HepG2 (cell line): Measurements from ENCODE around the gene WWP2. TPM values are rescaled to one million over a fixed set of nuclear protein-coding genes. Genes with fewer than 3 reads are reported as not detected.

ENCODE experiments used
- AHR ChIP-seq: IDR thresholded peaks from 2 replicates; pipeline ENCODE4 v1.6.1; 2018; ENCODE audit warnings: missing genetic modification reagents, missing compliant biosample characterization
- KLF12 ChIP-seq: sonication (generic); formaldehyde crosslinking; IDR thresholded peaks from 2 replicates; pipeline ENCODE4 v1.4.0; 2020; ENCODE audit warnings: missing genetic modification reagents, borderline replicate concordance
- NR1H2 ChIP-seq: sonication (generic); formaldehyde crosslinking; IDR thresholded peaks from 2 replicates; pipeline ENCODE4 v1.8.1; 2022; ENCODE audit warnings: low read depth, missing genetic modification reagents, borderline replicate concordance
- NR2F2 ChIP-seq: IDR thresholded peaks from 2 replicates; pipeline ENCODE4 v1.6.1; 2012; ENCODE audit warnings: low read depth, inconsistent platforms, borderline replicate concordance
- POGZ ChIP-seq: sonication (generic); formaldehyde crosslinking; IDR thresholded peaks from 2 replicates; pipeline ENCODE4 v1.4.0; 2020; ENCODE audit warnings: mild to moderate bottlenecking, missing genetic modification reagents
- PRPF4 ChIP-seq: fragments of 200-400 bp; formaldehyde crosslinking; IDR thresholded peaks from 2 replicates; pipeline ENCODE4 v1.6.1; 2016; ENCODE audit warnings: low read length, low read depth; ENCODE audit not compliant: poor library complexity, severe bottlenecking
- RAD21 ChIP-seq: fragments of 450-650 bp; formaldehyde crosslinking; IDR thresholded peaks from 2 replicates; pipeline ENCODE4 v1.5.0; 2020; ENCODE audit warnings: mild to moderate bottlenecking
- SPEN ChIP-seq: sonication (generic); formaldehyde crosslinking; IDR thresholded peaks from 2 replicates; pipeline ENCODE4 v1.5.1; 2020; ENCODE audit warnings: low read depth, mild to moderate bottlenecking, missing genetic modification reagents
- TAF1 ChIP-seq: sonication (generic); formaldehyde crosslinking; IDR thresholded peaks from 2 replicates; pipeline ENCODE4 v1.4.0; 2020; ENCODE audit warnings: missing genetic modification reagents
- ZNF160 ChIP-seq: sonication (generic); formaldehyde crosslinking; IDR thresholded peaks from 2 replicates; pipeline ENCODE4 v1.8.0; 2022; ENCODE audit warnings: mild to moderate bottlenecking, inconsistent platforms, missing genetic modification reagents
- ZNF260 ChIP-seq: sonication (generic); formaldehyde crosslinking; IDR thresholded peaks from 2 replicates; pipeline ENCODE4 v1.4.0; 2020; ENCODE audit warnings: missing genetic modification reagents, low read depth, mild to moderate bottlenecking, borderline replicate concordance
- ZNF263 ChIP-seq: sonication (generic); formaldehyde crosslinking; IDR thresholded peaks from 2 replicates; pipeline ENCODE4 v1.4.0; 2020; ENCODE audit warnings: missing genetic modification reagents
- ZNF468 ChIP-seq: sonication (generic); formaldehyde crosslinking; IDR thresholded peaks from 2 replicates; pipeline ENCODE4 v1.8.0; 2022; ENCODE audit warnings: mild to moderate bottlenecking, moderate library complexity, missing genetic modification reagents
- polyA plus RNA-seq, 8 experiments: library from polyadenylated mRNA; depleted of rRNA in 3 of 8; stranded (reverse) in 7 of 8; unstranded in 1 of 8; fragments of >200 nt; fragmentation: Illumina TruSeq in 4 of 8; extraction: Trizol in 4 of 8; gene quantifications; 2 replicates each; pipeline versions ENCODE4 v1.2.1 to v1.2.3, GENCODE V29; 2011 to 2016; ENCODE audit warnings: low read depth in 4 of 8, missing spikeins in 1 of 8, mixed read lengths in 1 of 8; ENCODE audit not compliant: insufficient read depth in 1 of 8
- total RNA-seq, 5 experiments: library from RNA; depleted of rRNA; stranded (reverse); fragments of >200 nt; fragmentation: Illumina TruSeq; extraction: Trizol; gene quantifications; 2 replicates each; pipeline ENCODE4 v1.2.3, GENCODE V29; 2016; ENCODE audit warnings: low read depth in 1 of 5
- TF ChIP-seq, protein P1 (sequence below): sonication (generic); formaldehyde crosslinking; IDR thresholded peaks from 2 replicates; pipeline ENCODE4 v1.5.1; 2020; ENCODE audit warnings: mild to moderate bottlenecking, missing genetic modification reagents, borderline replicate concordance
- TF ChIP-seq, protein P2 (sequence below): sonication (generic); formaldehyde crosslinking; conservative IDR thresholded peaks from 2 replicates; pipeline ENCODE4 v1.4.0; 2020; ENCODE audit warnings: missing genetic modification reagents
- TF ChIP-seq, protein P3 (sequence below): sonication (generic); formaldehyde crosslinking; IDR thresholded peaks from 2 replicates; pipeline ENCODE4 v1.5.0; 2020; ENCODE audit warnings: mild to moderate bottlenecking, missing genetic modification reagents
- TF ChIP-seq, protein P4 (sequence below): sonication (generic); formaldehyde crosslinking; IDR thresholded peaks from 2 replicates; pipeline ENCODE4 v1.4.0; 2020; ENCODE audit warnings: missing genetic modification reagents, borderline replicate concordance

WWP2 gene
- total and polyA plus RNA-seq, 2 of the 13 experiments (the other 11 are each of a cell fraction or from before 2014, with no cell fraction given), result 11.4 to 28.2 TPM

GRCh38 chr16:69761983-69762813, at the start of gene WWP2 (continued):
- TF ChIP-seq, protein P1, sequence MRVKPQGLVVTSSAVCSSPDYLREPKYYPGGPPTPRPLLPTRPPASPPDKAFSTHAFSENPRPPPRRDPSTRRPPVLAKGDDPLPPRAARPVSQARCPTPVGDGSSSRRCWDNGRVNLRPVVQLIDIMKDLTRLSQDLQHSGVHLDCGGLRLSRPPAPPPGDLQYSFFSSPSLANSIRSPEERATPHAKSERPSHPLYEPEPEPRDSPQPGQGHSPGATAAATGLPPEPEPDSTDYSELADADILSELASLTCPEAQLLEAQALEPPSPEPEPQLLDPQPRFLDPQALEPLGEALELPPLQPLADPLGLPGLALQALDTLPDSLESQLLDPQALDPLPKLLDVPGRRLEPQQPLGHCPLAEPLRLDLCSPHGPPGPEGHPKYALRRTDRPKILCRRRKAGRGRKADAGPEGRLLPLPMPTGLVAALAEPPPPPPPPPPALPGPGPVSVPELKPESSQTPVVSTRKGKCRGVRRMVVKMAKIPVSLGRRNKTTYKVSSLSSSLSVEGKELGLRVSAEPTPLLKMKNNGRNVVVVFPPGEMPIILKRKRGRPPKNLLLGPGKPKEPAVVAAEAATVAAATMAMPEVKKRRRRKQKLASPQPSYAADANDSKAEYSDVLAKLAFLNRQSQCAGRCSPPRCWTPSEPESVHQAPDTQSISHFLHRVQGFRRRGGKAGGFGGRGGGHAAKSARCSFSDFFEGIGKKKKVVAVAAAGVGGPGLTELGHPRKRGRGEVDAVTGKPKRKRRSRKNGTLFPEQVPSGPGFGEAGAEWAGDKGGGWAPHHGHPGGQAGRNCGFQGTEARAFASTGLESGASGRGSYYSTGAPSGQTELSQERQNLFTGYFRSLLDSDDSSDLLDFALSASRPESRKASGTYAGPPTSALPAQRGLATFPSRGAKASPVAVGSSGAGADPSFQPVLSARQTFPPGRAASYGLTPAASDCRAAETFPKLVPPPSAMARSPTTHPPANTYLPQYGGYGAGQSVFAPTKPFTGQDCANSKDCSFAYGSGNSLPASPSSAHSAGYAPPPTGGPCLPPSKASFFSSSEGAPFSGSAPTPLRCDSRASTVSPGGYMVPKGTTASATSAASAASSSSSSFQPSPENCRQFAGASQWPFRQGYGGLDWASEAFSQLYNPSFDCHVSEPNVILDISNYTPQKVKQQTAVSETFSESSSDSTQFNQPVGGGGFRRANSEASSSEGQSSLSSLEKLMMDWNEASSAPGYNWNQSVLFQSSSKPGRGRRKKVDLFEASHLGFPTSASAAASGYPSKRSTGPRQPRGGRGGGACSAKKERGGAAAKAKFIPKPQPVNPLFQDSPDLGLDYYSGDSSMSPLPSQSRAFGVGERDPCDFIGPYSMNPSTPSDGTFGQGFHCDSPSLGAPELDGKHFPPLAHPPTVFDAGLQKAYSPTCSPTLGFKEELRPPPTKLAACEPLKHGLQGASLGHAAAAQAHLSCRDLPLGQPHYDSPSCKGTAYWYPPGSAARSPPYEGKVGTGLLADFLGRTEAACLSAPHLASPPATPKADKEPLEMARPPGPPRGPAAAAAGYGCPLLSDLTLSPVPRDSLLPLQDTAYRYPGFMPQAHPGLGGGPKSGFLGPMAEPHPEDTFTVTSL, result no peak
- TF ChIP-seq SPEN (peak; percentile 80), PRPF4 (no peak), NR2F2 (no peak; the same call in 1 of the 2 replicates), KLF12 (peak; percentile 61; the same call in 1 of the 2 replicates), ZNF468 (no peak), RAD21 (CRISPR knock-in tag) (peak; percentile 53), ZNF263 (CRISPR knock-in tag) (peak; percentile 73), AHR (CRISPR knock-in tag) (no peak), POGZ (CRISPR knock-in tag) (no peak), ZNF160 (CRISPR knock-in tag) (peak; percentile 78), NR1H2 (no peak), ZNF260 (CRISPR knock-in tag) (no peak), TAF1 (peak; percentile 68)
- TF ChIP-seq, protein P2, sequence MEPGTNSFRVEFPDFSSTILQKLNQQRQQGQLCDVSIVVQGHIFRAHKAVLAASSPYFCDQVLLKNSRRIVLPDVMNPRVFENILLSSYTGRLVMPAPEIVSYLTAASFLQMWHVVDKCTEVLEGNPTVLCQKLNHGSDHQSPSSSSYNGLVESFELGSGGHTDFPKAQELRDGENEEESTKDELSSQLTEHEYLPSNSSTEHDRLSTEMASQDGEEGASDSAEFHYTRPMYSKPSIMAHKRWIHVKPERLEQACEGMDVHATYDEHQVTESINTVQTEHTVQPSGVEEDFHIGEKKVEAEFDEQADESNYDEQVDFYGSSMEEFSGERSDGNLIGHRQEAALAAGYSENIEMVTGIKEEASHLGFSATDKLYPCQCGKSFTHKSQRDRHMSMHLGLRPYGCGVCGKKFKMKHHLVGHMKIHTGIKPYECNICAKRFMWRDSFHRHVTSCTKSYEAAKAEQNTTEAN, result 0 out of 2 replicates have a peak, but pooled peaks have one; percentile 44
- TF ChIP-seq, protein P3, sequence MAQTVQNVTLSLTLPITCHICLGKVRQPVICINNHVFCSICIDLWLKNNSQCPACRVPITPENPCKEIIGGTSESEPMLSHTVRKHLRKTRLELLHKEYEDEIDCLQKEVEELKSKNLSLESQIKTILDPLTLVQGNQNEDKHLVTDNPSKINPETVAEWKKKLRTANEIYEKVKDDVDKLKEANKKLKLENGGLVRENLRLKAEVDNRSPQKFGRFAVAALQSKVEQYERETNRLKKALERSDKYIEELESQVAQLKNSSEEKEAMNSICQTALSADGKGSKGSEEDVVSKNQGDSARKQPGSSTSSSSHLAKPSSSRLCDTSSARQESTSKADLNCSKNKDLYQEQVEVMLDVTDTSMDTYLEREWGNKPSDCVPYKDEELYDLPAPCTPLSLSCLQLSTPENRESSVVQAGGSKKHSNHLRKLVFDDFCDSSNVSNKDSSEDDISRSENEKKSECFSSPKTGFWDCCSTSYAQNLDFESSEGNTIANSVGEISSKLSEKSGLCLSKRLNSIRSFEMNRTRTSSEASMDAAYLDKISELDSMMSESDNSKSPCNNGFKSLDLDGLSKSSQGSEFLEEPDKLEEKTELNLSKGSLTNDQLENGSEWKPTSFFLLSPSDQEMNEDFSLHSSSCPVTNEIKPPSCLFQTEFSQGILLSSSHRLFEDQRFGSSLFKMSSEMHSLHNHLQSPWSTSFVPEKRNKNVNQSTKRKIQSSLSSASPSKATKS, result no peak
- TF ChIP-seq, protein P4, sequence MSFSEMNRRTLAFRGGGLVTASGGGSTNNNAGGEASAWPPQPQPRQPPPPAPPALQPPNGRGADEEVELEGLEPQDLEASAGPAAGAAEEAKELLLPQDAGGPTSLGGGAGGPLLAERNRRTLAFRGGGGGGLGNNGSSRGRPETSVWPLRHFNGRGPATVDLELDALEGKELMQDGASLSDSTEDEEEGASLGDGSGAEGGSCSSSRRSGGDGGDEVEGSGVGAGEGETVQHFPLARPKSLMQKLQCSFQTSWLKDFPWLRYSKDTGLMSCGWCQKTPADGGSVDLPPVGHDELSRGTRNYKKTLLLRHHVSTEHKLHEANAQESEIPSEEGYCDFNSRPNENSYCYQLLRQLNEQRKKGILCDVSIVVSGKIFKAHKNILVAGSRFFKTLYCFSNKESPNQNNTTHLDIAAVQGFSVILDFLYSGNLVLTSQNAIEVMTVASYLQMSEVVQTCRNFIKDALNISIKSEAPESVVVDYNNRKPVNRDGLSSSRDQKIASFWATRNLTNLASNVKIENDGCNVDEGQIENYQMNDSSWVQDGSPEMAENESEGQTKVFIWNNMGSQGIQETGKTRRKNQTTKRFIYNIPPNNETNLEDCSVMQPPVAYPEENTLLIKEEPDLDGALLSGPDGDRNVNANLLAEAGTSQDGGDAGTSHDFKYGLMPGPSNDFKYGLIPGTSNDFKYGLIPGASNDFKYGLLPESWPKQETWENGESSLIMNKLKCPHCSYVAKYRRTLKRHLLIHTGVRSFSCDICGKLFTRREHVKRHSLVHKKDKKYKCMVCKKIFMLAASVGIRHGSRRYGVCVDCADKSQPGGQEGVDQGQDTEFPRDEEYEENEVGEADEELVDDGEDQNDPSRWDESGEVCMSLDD (CRISPR knock-in tag), result no peak; the same call in 1 of the 2 replicates
